PC-3 (cell line): Measurements from ENCODE around the gene TSKS. TPM values are rescaled to one million over a fixed set of nuclear protein-coding genes. Genes with fewer than 3 reads are reported as not detected.

Experiments
- ATAC-seq: fragments of 200-7000 bp; cut with Tn5 transposase; 2 replicates; pipeline ENCODE4 v1.9.1; 2020; ENCODE audit warnings: mild to moderate bottlenecking, moderate library complexity
- BruUV-seq: library from RNA; stranded (reverse); fragments of 400-500 nt; replicated peaks from 2 replicates; lab custom pipeline; 2021; lab: Mats Ljungman, UMichigan
- CTCF ChIA-PET: fragments of 300-600 bp; sonication (Branson Sonifier 250); formaldehyde crosslinking; loops from one replicate; lab custom pipeline; 2022; ENCODE audit warnings: antibody characterized with exemption; lab: Charles Lee
- POLR2A ChIA-PET: fragments of 300-600 bp; sonication (Branson Sonifier 250); formaldehyde crosslinking; loops from one replicate; lab custom pipeline; 2022; ENCODE audit warnings: antibody characterized with exemption; ENCODE audit not compliant: unreplicated experiment; lab: Charles Lee
- DNase-seq: peaks from one replicate; pipeline ENCODE4 v3.0.0-alpha.2; 2015
- H2AFZ ChIP-seq: fragments of 300-600 bp; sonication (generic); 2 replicates; pipeline ENCODE4 v1.6.0; 2016; ENCODE audit warnings: antibody characterized with exemption, low read length
- H3F3A ChIP-seq: fragments of 300-600 bp; sonication (generic); one replicate; pipeline ENCODE4 v1.6.0; 2017; ENCODE audit warnings: antibody characterized with exemption, low read length, control low read depth, mild to moderate bottlenecking; ENCODE audit not compliant: unreplicated experiment
- H3K27ac ChIP-seq: fragments of 300-600 bp; sonication (generic); 2 replicates; pipeline ENCODE4 v1.5.1; 2016; ENCODE audit warnings: mild to moderate bottlenecking, low read length
- H3K27me3 ChIP-seq: fragments of 300-600 bp; sonication (generic); 2 replicates; pipeline ENCODE4 v1.6.1; 2016; ENCODE audit warnings: low read length, mixed read lengths
- H3K36me3 ChIP-seq: fragments of 300-600 bp; sonication (generic); 2 replicates; pipeline ENCODE4 v1.6.1; 2016; ENCODE audit warnings: low read depth, mixed run types, low read length, mixed read lengths
- H3K4me1 ChIP-seq: fragments of 300-600 bp; sonication (generic); 2 replicates; pipeline ENCODE4 v1.5.1; 2016; ENCODE audit warnings: low read length; ENCODE audit not compliant: insufficient read depth
- H3K4me2 ChIP-seq: fragments of 300-600 bp; sonication (generic); 2 replicates; pipeline ENCODE4 v1.6.0; 2016; ENCODE audit warnings: low read length
- H3K4me3 ChIP-seq: fragments of 300-600 bp; sonication (generic); 2 replicates; pipeline ENCODE4 v1.5.1; 2016; ENCODE audit warnings: mild to moderate bottlenecking, low read length, mixed read lengths
- H3K79me2 ChIP-seq: fragments of 300-600 bp; sonication (generic); 2 replicates; pipeline ENCODE4 v1.6.1; 2017; ENCODE audit warnings: low read length, mixed read lengths
- H3K9ac ChIP-seq: fragments of 300-600 bp; sonication (generic); 2 replicates; pipeline ENCODE4 v1.6.0; 2016; ENCODE audit warnings: mild to moderate bottlenecking, low read length
- H3K9me2 ChIP-seq: fragments of 300-600 bp; sonication (generic); replicated peaks from 2 replicates; pipeline ENCODE4 v1.6.1; 2016; ENCODE audit warnings: mixed run types, low read length, mixed read lengths
- H3K9me3 ChIP-seq: fragments of 300-600 bp; sonication (generic); 2 replicates; pipeline ENCODE4 v1.6.1; 2016; ENCODE audit warnings: low read length, mixed read lengths
- H4K20me1 ChIP-seq: fragments of 300-600 bp; sonication (generic); 2 replicates; pipeline ENCODE4 v1.6.1; 2016; ENCODE audit warnings: low read length, mixed read lengths
- CTCF ChIP-seq: fragments of 300-600 bp; sonication (generic); conservative IDR thresholded peaks from 2 replicates; pipeline ENCODE4 v1.5.1; 2017; ENCODE audit warnings: antibody characterized with exemption, low read depth, mild to moderate bottlenecking, low read length
- EZH2 ChIP-seq: fragments of 300-600 bp; sonication (generic); IDR thresholded peaks from one replicate; pipeline ENCODE4 v1.6.1; 2017; ENCODE audit warnings: antibody characterized with exemption, mild to moderate bottlenecking, low read length; ENCODE audit not compliant: unreplicated experiment
- EZH2phosphoT487 ChIP-seq: fragments of 300-600 bp; sonication (generic); IDR thresholded peaks from 2 replicates; pipeline ENCODE4 v1.6.1; 2018; ENCODE audit warnings: mild to moderate bottlenecking, antibody characterized with exemption, low read length, borderline replicate concordance
- intact Hi-C: fragments of 100-400 bp; cut with micrococcal nuclease; formaldehyde crosslinking; loops from 2 replicates; pipeline ENCODE4 v1.9.0; 2023
- total RNA-seq: library from RNA; depleted of rRNA; stranded (reverse); fragments of >200 nt; gene quantifications from 2 replicates; pipeline ENCODE4 v1.2.3, GENCODE V29; 2014

Gene TSKS
- total RNA-seq, 1 experiment from 2014 or later, result not detected

- H3F3A ChIP-seq, result no peaks in the 10 kb centered on the region
- no peak overlapping the region for H3K9ac ChIP-seq
- H3K79me2 ChIP-seq, result no peaks in the 10 kb centered on the region
- BruUV-seq, result no TSS peak
- no peak overlapping the region for H3K27ac ChIP-seq
- ChIA-PET CTCF (interaction anchor here (0.6 kb wide), 1 partner anchor 79 kb away, joined by 3 read pairs; the partner anchor contains the start of gene RRAS), POLR2A (interaction anchor here (0.6 kb wide), 1 partner anchor 42 kb away, joined by 4 read pairs; no protein-coding TSS in a partner anchor)
- intact Hi-C loops, result no loop called here
- ATAC-seq, result 0 out of 2 replicates have a peak, but pooled peaks have one; percentile 22
- no peak overlapping the region for H2AFZ ChIP-seq
- no peaks in the 10 kb centered on the region for H4K20me1 ChIP-seq
- no peaks in the 10 kb centered on the region for H3K27me3 ChIP-seq
- H3K9me2 ChIP-seq, result no peaks in the 10 kb centered on the region
- no peaks in the 10 kb centered on the region for H3K36me3 ChIP-seq
- H3K4me3 ChIP-seq, result no peak overlapping the region
- H3K4me2 ChIP-seq, result no peak overlapping the region
- H3K9me3 ChIP-seq, result no peaks in the 10 kb centered on the region
- TF ChIP-seq EZH2 (no peak), EZH2phosphoT487 (no peak), CTCF (no peak)
- no peak for DNase-seq
- H3K4me1 ChIP-seq, result peaks cover 4% of the 10 kb centered on the region; the same call in 1 of the 2 replicates
Measured at GRCh38 chr19:49718511-49718910, 44.6 kb downstream of the TSKS start.

- CTCF ChIA-PET, result no interaction called here
- Histone ChIP-seq H3K27ac (no peak overlapping the region), H3K4me3 (no peak overlapping the region)
Measured at GRCh38 chr19:49716154-49716553, 47.0 kb downstream of the TSKS start.

More at GRCh38 chr19:49716154-49716553, 47.0 kb downstream of the TSKS start:
- no peaks in the 10 kb centered on the region for H4K20me1 ChIP-seq
- H2AFZ ChIP-seq, result no peak overlapping the region
- no peak overlapping the region for H3K4me2 ChIP-seq
- no peaks in the 10 kb centered on the region for H3K9me3 ChIP-seq
- BruUV-seq, result no TSS peak
- H3K79me2 ChIP-seq, result no peaks in the 10 kb centered on the region
- ATAC-seq (no peak), DNase-seq (no peak)
- intact Hi-C loops, result no loop called here
- POLR2A ChIA-PET, result no interaction called here
- TF ChIP-seq EZH2, result no peak
- TF ChIP-seq CTCF, result no peak
- TF ChIP-seq EZH2phosphoT487, result no peak
- no peaks in the 10 kb centered on the region for H3K27me3 ChIP-seq
- H3F3A ChIP-seq, result no peaks in the 10 kb centered on the region
- peaks cover 14% of the 10 kb centered on the region for H3K4me1 ChIP-seq
- H3K9ac ChIP-seq, result no peak overlapping the region
- H3K9me2 ChIP-seq, result no peaks in the 10 kb centered on the region
- no peaks in the 10 kb centered on the region for H3K36me3 ChIP-seq
